SKM-1 (cell line): ENCODE data around the gene PROM2.
A peak's percentile ranks its signal among the peaks of the same experiment; 100 is the strongest.
"Not testable (repeated sequence)": the region's sequence is repeated elsewhere in the genome, so short reads cannot be mapped to it uniquely, and the experiment has no call there.

Source experiments
- DNase-seq: peaks from one replicate; lab custom pipeline; 2025; ENCODE audit not compliant: unreplicated experiment; lab: John Stamatoyannopoulos, UW

Gene PROM2, protein sequence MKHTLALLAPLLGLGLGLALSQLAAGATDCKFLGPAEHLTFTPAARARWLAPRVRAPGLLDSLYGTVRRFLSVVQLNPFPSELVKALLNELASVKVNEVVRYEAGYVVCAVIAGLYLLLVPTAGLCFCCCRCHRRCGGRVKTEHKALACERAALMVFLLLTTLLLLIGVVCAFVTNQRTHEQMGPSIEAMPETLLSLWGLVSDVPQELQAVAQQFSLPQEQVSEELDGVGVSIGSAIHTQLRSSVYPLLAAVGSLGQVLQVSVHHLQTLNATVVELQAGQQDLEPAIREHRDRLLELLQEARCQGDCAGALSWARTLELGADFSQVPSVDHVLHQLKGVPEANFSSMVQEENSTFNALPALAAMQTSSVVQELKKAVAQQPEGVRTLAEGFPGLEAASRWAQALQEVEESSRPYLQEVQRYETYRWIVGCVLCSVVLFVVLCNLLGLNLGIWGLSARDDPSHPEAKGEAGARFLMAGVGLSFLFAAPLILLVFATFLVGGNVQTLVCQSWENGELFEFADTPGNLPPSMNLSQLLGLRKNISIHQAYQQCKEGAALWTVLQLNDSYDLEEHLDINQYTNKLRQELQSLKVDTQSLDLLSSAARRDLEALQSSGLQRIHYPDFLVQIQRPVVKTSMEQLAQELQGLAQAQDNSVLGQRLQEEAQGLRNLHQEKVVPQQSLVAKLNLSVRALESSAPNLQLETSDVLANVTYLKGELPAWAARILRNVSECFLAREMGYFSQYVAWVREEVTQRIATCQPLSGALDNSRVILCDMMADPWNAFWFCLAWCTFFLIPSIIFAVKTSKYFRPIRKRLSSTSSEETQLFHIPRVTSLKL

GRCh38 chr2:95274291-95275150 lies at the start of gene PROM2:
PROM2 (plus strand) TSS chr2:95274449; CDS start chr2:95274586, 137 bp downstream.
- no peak for DNase-seq

- no peak for DNase-seq
Measured at GRCh38 chr2:95225658-95226057, 48.6 kb upstream of the PROM2 start.

GRCh38 chr2:95231723-95232122 lies 42.5 kb upstream of the PROM2 start:
- DNase-seq, result peak; percentile 17

GRCh38 chr2:95232232-95232631 lies 42.0 kb upstream of the PROM2 start:
- no peak for DNase-seq

GRCh38 chr2:95234286-95234785 lies 39.9 kb upstream of the PROM2 start:
- DNase-seq, result no peak

DNA sequence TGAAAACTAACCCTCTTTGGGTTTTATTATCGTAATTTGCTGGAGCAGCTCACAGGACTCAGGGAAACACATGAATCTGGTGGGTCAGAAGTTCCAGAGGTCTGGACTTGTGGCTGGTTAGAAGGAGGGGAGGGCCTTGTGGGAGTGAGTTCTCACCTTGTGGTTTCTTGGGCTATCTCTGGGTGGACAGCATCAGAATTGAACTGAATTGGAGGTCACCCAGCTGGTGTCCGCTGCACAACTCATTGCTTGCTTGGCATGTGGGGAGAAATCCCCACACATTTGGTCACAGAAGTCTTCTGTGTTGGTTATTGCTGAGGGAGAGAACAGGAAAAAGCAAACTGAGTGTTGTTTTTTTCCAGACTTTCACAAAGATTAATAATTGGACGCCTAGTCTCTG lies 39.4 kb upstream of the PROM2 start:
- no peak for DNase-seq

GRCh38 chr2:95238131-95238530 lies 36.1 kb upstream of the PROM2 start:
- no peak for DNase-seq

DNA sequence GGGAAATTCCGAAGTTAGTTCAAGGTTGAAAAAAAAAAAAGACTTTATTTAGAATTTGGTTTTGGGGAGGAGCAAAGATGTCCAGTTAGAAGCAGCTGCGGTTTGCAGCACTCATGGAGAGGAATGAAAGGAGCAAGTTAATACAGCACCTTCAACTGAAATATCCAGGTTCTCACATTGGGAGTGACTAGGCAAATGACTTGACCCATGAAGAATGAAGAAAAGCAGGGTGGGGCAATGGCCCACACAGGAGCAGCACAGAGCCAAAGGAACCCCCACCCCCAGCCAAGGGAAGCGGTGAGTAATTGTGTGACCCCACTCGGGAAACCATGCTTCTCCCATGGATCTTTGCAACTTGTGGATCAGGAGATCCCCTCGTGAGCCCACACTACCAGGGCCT lies 34.2 kb upstream of the PROM2 start:
- DNase-seq, result no peak

DNA sequence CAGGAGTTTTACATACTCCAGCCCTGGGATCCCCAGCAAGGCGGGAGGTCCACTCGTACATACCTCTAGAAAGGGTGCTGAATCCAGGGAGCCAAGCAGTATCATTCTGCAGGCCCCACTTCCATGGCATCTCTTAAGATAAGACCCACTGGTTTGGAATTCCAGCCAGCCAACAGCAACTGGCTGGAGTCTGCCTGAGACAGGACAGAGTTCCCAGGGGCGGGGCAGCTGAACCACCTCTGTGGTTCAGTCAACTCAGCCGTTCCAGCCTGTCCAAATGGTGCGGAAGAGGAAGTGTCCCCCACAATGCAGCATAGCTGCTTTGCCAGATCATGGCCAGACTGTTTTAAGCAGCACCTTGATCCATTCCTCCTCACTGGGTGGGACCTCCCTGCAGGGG lies 33.7 kb upstream of the PROM2 start:
- DNase-seq, result no peak

DNA sequence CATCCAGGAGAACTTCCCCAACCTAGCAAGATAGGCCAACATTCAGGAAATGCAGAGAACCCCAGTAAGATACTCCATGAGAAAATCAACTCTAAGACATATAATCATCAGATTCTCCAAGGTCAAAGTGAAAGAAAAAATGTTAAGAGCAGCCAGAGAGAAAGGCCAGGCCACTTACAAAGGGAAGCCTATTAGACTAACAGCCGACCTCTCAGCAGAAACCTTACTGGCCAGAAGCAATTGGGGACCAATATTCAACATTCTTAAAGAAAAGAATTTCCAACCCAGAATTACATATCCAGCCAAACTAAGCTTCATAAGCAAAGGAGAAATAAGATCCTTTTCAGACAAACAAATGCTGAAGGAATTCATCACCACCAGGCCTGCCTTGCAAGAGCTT lies 32.2 kb upstream of the PROM2 start:
- DNase-seq, result not testable (repeated sequence)

DNA sequence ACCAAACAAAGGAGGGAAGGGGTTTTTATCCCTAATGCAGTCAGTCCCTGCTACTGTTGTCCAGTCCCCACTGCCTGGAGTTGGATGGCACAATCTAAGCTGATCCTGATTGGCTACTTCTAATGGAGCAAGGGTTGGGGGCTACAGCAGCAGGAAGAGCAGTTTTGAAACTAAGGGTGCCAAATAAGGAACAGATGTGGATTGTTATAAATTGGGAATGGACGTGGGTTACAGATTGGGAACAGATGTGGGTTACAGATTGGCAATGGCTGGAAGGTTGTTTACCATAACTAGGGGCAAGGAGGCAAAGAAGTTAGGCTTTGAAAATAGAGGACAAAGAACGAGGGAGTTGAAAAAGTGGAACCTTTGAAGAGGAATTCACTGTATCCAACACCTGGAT lies 16.0 kb upstream of the PROM2 start:
- DNase-seq, result no peak

GRCh38 chr2:95260028-95261023 lies 13.9 kb upstream of the PROM2 start:
- peak; percentile 90 for DNase-seq

DNA sequence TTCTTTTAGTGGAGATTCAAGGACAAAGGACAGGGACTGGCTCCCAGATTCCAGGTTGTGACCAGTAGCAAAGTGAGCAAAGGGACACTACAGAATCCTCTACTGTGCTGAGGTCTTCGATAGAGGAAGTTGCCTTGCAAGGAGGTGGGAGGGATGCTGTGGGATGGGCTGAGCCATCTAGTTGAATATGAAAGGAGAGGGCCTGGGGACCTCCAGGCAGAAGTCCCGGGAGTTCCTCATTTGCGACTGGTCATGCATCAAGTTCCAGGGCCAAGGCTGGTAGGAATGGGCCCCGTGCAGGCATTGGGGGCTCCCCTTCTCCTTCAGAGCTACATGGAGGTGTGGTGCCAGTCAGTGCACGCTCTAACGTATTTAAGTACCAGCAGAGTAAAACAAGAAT lies 12.6 kb upstream of the PROM2 start:
- DNase-seq, result peak; percentile 80

DNA sequence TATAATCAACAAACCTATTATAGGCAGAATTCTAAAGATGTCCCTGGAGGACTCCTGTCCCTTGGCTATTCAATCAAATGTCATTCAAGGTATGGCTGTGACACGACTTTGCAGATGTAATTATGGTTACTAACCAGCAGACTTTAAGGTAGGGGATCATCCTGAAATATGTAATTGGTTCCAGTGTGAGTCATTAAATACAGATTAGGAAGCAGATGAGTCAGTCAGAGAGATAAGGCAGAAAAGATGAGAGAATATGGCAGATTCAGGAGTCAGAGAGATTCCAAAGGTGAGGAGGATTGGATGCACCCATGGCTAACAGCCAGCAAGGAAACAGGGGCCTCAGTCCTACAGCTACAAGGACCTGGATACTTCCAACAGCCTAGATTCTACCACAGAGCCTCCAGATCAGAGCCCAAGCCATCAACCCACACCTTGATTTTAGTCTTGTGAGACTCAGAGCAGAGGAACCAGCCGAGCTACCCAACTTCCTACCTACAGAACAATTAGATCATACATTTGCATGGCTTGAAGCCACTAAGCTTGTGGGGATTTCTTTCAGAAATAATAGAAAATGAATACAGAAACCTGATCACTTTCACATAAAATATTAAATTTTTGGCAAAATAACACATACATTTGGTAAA lies 11.2 kb upstream of the PROM2 start:
- DNase-seq, result no peak

DNA sequence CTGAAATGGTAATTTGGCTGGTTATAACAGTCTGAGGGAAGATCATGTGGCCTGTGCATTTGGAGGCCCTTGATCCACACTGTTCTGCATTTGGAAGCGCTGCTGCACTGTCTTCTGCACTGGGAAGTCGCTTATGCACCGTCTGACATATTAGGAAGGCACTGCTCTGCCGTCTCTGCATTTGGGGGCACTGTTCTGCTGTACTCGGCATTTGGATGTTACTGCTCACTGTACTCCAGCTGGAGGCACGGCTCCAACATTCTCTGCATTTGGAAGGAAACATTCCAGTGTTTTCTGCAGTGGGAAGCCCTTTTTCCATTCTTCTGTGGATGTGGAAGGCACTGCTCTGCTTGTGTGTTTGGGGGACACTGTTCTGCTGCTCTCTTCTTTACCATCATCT lies 9.6 kb upstream of the PROM2 start:
- DNase-seq, result no peak

DNA sequence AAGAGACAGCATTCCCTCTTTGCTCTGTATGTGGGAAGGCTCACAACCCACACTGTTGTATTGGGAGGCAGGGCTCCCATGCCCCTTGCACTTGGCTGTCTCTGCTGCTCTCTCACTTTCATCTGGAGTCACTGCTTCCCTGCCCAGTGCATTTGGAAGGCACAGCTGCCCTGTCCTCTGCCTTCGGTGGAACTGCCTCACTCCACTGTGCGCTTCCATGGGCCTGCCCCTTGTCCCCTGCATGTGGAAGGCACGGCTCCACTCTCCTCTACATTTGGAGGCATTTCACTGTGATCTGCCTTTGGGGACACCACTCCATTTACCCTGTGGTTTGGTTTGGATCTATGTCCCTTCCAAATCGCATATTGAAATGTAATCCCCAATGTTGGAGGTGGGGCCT lies 9.1 kb upstream of the PROM2 start:
- DNase-seq, result no peak

DNA sequence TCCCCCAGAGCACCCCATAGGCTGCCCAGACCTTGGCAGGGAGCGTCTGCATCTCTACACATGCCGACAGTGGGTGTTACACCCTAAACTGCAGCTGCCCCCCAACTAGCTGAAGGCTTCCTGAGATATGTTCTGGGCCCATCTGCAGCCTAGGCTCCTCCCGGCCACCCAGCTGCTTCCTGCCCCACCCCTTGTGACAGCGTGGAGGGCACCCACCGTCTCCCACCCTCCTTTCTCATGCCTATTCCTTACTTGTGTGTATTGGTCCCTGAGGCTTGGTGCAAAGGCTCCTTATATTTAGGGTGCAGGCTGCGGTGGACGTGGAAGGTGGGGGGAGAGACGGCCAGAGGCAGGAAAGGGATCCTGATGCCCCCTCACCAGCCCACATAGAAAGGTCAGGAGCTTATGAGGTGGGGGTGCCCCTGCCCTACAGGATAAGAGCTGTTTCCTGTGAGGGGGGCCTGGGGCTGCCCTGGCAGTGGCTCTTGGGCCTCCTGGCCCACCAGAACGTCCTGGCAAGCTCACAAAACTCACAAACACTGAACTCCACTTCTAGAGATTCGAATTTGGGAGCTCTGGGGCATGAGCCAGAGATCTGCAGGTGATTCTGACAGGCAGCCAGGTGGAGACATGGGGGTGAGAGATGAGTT lies 7.3 kb upstream of the PROM2 start:
- DNase-seq, result no peak

- DNase-seq, result no peak
Measured at GRCh38 chr2:95267458-95268210, 6.6 kb upstream of the PROM2 start.
